ENCODE data around the gene EGFLAM.
A peak's percentile ranks its signal among the peaks of the same experiment; 100 is the strongest.

The EGFLAM gene

DNA sequence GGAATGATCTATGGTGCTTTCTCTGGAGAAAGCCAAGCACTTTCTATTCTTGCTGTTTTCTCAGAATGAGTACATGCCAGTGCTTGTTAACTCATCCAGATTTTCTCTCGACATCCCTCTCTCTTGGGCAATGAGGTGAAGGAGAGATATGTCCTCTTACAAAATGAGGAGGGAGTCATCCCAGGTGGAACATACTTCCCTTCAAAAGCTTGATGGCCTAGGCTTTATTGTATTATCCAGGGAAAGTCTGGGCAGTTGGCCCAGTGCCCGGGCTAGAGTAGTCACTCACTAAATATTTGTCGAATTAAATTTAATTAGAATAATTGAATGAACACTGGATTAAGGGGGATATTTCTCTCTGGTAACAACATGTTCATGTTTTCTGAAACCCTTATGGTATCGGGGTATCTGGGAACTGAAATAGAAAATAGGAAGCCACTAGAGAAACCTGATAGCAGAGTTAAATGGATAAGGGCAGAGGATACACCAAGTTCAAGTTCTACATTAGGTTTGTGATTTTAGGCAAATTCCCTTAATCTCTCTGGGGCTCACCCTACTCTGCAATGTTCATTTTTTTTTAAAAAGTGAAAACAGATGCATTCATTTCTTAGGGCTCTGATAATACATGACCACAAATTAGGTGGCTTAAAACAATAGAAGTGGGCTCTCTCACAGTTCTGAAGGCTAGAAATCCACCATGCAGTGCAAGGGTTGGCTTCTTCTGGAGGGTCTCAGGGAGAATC is 198.5 kb downstream of the EGFLAM start:
- H3K4me3 ChIP-seq (ENCODE audit: low read length), result no peak overlapping the region
- H3K36me3 ChIP-seq (ENCODE audit: insufficient read depth, low read depth, low read length), result no peaks in the 10 kb centered on the region
- H3K4me1 ChIP-seq (ENCODE audit: insufficient read depth, low read length), result no peaks in the 10 kb centered on the region
- no peaks in the 10 kb centered on the region for H3K9me3 ChIP-seq (ENCODE audit: insufficient read depth, low read depth, low read length)
- no peaks in the 10 kb centered on the region for H3K27me3 ChIP-seq (ENCODE audit: insufficient read depth, low read length)
- H3K27ac ChIP-seq (ENCODE audit: low read length), result no peak overlapping the region
- no peak overlapping the region for H3K9ac ChIP-seq (ENCODE audit: low read depth, low read length)

DNA sequence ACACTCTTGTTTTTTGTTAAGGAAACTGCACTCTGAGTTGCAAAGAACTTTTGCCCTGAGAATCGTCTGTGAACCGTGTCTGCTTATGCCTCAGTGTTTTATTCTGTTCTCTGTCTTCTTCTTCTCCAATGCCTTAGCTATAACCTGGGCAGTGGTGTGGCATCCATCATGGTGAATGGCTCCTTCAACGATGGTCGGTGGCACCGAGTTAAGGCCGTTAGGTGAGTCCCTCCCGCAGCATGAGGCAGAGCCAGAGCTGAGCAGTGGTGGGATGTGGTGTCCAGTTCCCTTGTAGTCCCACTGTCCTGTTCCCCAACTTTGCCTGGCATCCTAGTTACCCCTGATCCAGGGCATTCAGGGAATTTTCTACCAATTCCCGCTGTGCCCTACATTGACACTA is 199.8 kb downstream of the EGFLAM start:
- H3K27ac ChIP-seq (ENCODE audit: low read length), result no peak overlapping the region
- no peak overlapping the region for H3K4me3 ChIP-seq (ENCODE audit: low read length)
- H3K9ac ChIP-seq (ENCODE audit: low read depth, low read length), result no peak overlapping the region
- no peaks in the 10 kb centered on the region for H3K27me3 ChIP-seq (ENCODE audit: insufficient read depth, low read length)
- no peaks in the 10 kb centered on the region for H3K9me3 ChIP-seq (ENCODE audit: insufficient read depth, low read depth, low read length)
- H3K36me3 ChIP-seq (ENCODE audit: insufficient read depth, low read depth, low read length), result no peaks in the 10 kb centered on the region
- H3K4me1 ChIP-seq (ENCODE audit: insufficient read depth, low read length), result no peaks in the 10 kb centered on the region

GRCh38 chr5:38462976-38463633 is 204.7 kb downstream of the EGFLAM start:
- no peak overlapping the region for H3K27ac ChIP-seq (ENCODE audit: low read length)
- no peak overlapping the region for H3K4me3 ChIP-seq (ENCODE audit: low read length)

DNA sequence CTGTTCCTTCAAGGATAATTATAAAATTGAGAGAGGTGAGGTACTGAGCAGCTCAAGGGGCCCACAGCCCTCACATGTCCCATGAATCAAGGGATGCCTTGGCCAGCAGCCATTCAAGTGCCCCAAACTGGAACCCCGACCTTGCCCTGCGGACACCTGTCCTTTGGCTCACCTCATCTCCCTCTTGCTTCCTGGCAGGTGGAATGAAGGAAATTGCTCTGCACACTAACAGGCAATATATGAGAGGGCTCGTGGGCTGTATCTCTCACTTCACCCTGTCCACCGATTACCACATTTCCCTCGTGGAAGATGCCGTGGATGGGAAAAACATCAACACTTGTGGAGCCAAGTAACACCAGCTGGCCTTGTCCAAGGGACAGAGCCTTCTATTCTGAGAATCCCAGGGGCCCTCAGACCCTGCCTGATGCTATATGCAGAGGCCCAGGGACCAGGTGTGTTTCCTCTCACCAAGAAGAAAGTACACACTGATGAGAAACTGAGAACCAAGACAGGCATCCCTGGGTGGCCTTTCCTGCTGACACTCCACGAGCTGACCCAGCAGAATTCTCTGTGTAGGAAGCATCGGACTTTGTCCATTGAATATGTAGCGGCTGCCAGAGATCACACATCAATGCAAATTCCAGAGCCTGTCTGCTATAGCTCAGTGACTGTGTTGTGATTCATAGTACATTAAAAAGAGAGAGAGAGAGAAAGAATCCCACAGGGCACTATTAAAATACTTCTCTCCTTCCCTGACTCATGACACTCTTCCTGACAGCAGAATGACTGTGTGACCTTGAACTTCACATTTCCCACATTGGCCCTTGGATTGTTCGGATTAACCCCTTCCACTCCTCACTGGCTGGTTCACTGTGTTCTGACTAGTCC is 205.5 kb downstream of the EGFLAM start:
- no peaks in the 10 kb centered on the region for H3K27me3 ChIP-seq (ENCODE audit: insufficient read depth, low read length)
- H3K27ac ChIP-seq (ENCODE audit: low read length), result no peak overlapping the region
- H3K9ac ChIP-seq (ENCODE audit: low read depth, low read length), result no peak overlapping the region
- no peak overlapping the region for H3K4me3 ChIP-seq (ENCODE audit: low read length)
- no peaks in the 10 kb centered on the region for H3K36me3 ChIP-seq (ENCODE audit: insufficient read depth, low read depth, low read length)
- no peaks in the 10 kb centered on the region; the same call in 1 of the 2 replicates for H3K4me1 ChIP-seq (ENCODE audit: insufficient read depth, low read length)
- H3K9me3 ChIP-seq (ENCODE audit: insufficient read depth, low read depth, low read length), result no peaks in the 10 kb centered on the region

More at GRCh38 chr5:38462976-38463633, 204.7 kb downstream of the EGFLAM start:
- Histone ChIP-seq H3K27me3 (ENCODE audit: insufficient read depth, low read length) (no peaks in the 10 kb centered on the region), H3K9ac (ENCODE audit: low read depth, low read length) (no peak overlapping the region), H3K9me3 (ENCODE audit: insufficient read depth, low read depth, low read length) (no peaks in the 10 kb centered on the region), H3K4me1 (ENCODE audit: insufficient read depth, low read length) (no peaks in the 10 kb centered on the region; the same call in 1 of the 2 replicates), H3K36me3 (ENCODE audit: insufficient read depth, low read depth, low read length) (no peaks in the 10 kb centered on the region)

- no peaks in the 10 kb centered on the region; the same call in 1 of the 2 replicates for H3K4me1 ChIP-seq (ENCODE audit: insufficient read depth, low read length)
- H3K27me3 ChIP-seq (ENCODE audit: insufficient read depth, low read length), result no peaks in the 10 kb centered on the region
- no peak overlapping the region for H3K27ac ChIP-seq (ENCODE audit: low read length)
- no peaks in the 10 kb centered on the region for H3K9me3 ChIP-seq (ENCODE audit: insufficient read depth, low read depth, low read length)
- H3K9ac ChIP-seq (ENCODE audit: low read depth, low read length), result no peak overlapping the region
- no peaks in the 10 kb centered on the region for H3K36me3 ChIP-seq (ENCODE audit: insufficient read depth, low read depth, low read length)
- H3K4me3 ChIP-seq (ENCODE audit: low read length), result no peak overlapping the region
These were observed 206.7 kb downstream of the EGFLAM start for GRCh38 chr5:38465061-38465460.

GRCh38 chr5:38465702-38466423 is 207.5 kb downstream of the EGFLAM start:
- no peak overlapping the region for H3K27ac ChIP-seq (ENCODE audit: low read length)
- H3K9me3 ChIP-seq (ENCODE audit: insufficient read depth, low read depth, low read length), result no peaks in the 10 kb centered on the region
- no peak overlapping the region for H3K4me3 ChIP-seq (ENCODE audit: low read length)
- H3K4me1 ChIP-seq (ENCODE audit: insufficient read depth, low read length), result no peaks in the 10 kb centered on the region; the same call in 1 of the 2 replicates
- H3K36me3 ChIP-seq (ENCODE audit: insufficient read depth, low read depth, low read length), result no peaks in the 10 kb centered on the region
- no peaks in the 10 kb centered on the region for H3K27me3 ChIP-seq (ENCODE audit: insufficient read depth, low read length)
- no peak overlapping the region for H3K9ac ChIP-seq (ENCODE audit: low read depth, low read length)

- Histone ChIP-seq H3K27me3 (ENCODE audit: insufficient read depth, low read length) (no peaks in the 10 kb centered on the region), H3K36me3 (ENCODE audit: insufficient read depth, low read depth, low read length) (no peaks in the 10 kb centered on the region), H3K4me3 (ENCODE audit: low read length) (no peak overlapping the region), H3K27ac (ENCODE audit: low read length) (no peak overlapping the region), H3K4me1 (ENCODE audit: insufficient read depth, low read length) (no peaks in the 10 kb centered on the region; the same call in 1 of the 2 replicates), H3K9ac (ENCODE audit: low read depth, low read length) (no peak overlapping the region), H3K9me3 (ENCODE audit: insufficient read depth, low read depth, low read length) (no peaks in the 10 kb centered on the region)
These were observed 208.2 kb downstream of the EGFLAM start for GRCh38 chr5:38466424-38467189.

GRCh38 chr5:38467353-38468040 is 209.1 kb downstream of the EGFLAM start:
- Histone ChIP-seq H3K27me3 (ENCODE audit: insufficient read depth, low read length) (no peaks in the 10 kb centered on the region), H3K36me3 (ENCODE audit: insufficient read depth, low read depth, low read length) (no peaks in the 10 kb centered on the region), H3K27ac (ENCODE audit: low read length) (no peak overlapping the region), H3K4me3 (ENCODE audit: low read length) (no peak overlapping the region), H3K9me3 (ENCODE audit: insufficient read depth, low read depth, low read length) (no peaks in the 10 kb centered on the region), H3K4me1 (ENCODE audit: insufficient read depth, low read length) (no peaks in the 10 kb centered on the region; the same call in 1 of the 2 replicates), H3K9ac (ENCODE audit: low read depth, low read length) (0 out of 2 replicates have a peak overlapping the region, but pooled peaks have one; percentile 21)

DNA sequence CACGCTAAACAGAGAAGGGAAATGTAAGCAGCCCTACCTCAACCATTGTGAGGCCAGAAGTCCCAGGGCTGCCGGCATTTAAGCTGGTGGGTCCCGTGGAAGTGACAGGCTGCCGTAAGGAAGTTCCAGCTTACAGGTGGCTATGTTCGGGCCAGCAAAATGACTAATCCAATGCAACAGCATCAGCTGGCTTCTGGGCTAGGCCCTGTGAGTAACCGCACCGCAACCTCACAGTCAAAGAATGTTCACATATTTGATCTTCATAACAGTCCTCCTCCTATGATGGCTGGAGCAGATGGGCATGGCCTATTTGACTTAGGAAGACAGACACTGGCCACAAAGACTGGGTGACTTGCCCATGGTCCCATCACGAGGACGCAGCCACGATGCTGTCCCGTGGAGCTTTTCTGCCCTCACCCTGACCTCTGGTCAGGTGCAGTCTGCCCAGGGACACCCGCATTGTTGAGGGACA is 209.9 kb downstream of the EGFLAM start:
- no peak overlapping the region for H3K9ac ChIP-seq (ENCODE audit: low read depth, low read length)
- no peaks in the 10 kb centered on the region for H3K9me3 ChIP-seq (ENCODE audit: insufficient read depth, low read depth, low read length)
- no peak overlapping the region for H3K27ac ChIP-seq (ENCODE audit: low read length)
- H3K4me3 ChIP-seq (ENCODE audit: low read length), result no peak overlapping the region
- H3K4me1 ChIP-seq (ENCODE audit: insufficient read depth, low read length), result no peaks in the 10 kb centered on the region; the same call in 1 of the 2 replicates
- no peaks in the 10 kb centered on the region for H3K36me3 ChIP-seq (ENCODE audit: insufficient read depth, low read depth, low read length)
- H3K27me3 ChIP-seq (ENCODE audit: insufficient read depth, low read length), result no peaks in the 10 kb centered on the region

DNA sequence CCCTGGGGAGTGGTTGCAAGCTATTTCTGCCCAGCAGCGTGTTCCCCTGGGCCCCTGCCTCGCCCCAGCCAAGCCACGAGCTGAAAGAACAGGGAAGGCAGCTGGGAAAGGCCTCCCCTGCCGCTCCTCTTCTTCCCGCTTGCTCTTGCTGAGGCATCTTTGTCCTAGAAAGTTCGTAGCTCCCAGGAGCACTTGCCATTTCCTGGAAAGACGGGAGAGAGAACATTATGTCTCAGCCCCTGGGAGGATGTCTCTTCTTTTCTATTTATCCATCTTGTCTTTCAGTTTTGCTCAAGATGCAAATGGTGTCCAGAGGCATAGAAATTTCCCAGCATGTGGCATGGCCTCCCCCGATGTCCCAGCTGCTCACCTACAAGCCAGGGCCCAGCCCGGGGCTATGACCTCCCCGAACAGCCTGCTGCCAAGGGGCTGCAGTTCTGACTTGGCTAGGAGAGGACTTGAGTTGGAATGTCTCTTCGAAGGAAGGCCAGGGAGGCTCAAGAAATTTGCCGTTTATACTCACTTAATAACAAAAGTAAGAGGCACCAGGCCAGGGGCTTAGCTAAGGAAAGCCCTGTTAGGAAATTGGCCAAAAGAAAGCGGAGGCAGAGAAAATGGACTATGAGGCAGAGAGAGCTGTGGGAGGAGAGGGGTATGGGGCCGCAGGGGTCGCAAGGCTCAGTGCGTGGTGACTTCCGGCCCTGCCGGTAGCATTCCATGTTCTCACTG is 210.8 kb downstream of the EGFLAM start:
- H3K4me1 ChIP-seq (ENCODE audit: insufficient read depth, low read length), result no peaks in the 10 kb centered on the region; the same call in 1 of the 2 replicates
- H3K27me3 ChIP-seq (ENCODE audit: insufficient read depth, low read length), result no peaks in the 10 kb centered on the region
- H3K4me3 ChIP-seq (ENCODE audit: low read length), result no peak overlapping the region
- H3K36me3 ChIP-seq (ENCODE audit: insufficient read depth, low read depth, low read length), result no peaks in the 10 kb centered on the region
- no peaks in the 10 kb centered on the region for H3K9me3 ChIP-seq (ENCODE audit: insufficient read depth, low read depth, low read length)
- no peak overlapping the region for H3K9ac ChIP-seq (ENCODE audit: low read depth, low read length)
- no peak overlapping the region for H3K27ac ChIP-seq (ENCODE audit: low read length)
